Aortic smooth muscle cell (primary cell): ENCODE measurements around the gene GRK7. TPM values are rescaled to one million over a fixed set of nuclear protein-coding genes. Genes with fewer than 3 reads are reported as not detected.

ENCODE experiments used
- total RNA-seq: library from RNA; depleted of rRNA; stranded (reverse); fragments of >200 nt; gene quantifications from 2 replicates; pipeline ENCODE4 v1.2.3, GENCODE V29; 2014

The GRK7 gene
- total RNA-seq: not detected in 2 replicates

DNA sequence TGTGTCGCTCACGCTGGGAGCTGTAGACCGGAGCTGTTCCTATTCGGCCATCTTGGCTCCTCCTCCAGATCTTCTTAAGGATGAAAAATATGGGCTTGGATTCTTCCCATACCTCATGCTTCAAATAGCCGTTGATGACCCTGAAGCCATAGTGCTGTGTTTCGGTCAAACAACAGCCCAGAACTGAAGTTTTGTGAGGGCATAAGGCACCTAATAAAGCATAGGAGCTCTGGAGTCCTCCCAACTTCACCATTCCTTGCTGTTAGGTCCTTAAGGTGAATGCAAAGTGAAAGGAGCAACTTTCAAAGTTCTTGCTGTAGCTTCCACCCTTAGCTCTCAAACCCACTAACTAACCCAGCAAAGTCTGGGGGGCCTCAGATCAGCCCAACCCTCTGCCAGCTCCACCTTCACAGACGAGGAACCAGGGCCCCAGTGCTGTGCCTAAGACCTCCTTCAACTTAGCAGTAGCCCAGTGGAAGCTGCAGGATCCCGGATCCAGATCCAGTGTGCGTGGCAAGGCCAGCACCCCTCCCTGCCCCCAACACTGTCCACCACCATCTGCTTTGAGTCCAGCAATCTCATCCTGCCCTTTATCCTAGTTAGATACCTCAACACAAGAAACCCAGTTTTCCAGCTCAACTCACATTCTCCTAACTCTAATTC lies at the start of gene GRK7:
GRK7 (plus strand) TSS at position 321 of the 663 bp plus-strand sequence. CDS start 14,877 bp downstream, outside the sequence.

DNA sequence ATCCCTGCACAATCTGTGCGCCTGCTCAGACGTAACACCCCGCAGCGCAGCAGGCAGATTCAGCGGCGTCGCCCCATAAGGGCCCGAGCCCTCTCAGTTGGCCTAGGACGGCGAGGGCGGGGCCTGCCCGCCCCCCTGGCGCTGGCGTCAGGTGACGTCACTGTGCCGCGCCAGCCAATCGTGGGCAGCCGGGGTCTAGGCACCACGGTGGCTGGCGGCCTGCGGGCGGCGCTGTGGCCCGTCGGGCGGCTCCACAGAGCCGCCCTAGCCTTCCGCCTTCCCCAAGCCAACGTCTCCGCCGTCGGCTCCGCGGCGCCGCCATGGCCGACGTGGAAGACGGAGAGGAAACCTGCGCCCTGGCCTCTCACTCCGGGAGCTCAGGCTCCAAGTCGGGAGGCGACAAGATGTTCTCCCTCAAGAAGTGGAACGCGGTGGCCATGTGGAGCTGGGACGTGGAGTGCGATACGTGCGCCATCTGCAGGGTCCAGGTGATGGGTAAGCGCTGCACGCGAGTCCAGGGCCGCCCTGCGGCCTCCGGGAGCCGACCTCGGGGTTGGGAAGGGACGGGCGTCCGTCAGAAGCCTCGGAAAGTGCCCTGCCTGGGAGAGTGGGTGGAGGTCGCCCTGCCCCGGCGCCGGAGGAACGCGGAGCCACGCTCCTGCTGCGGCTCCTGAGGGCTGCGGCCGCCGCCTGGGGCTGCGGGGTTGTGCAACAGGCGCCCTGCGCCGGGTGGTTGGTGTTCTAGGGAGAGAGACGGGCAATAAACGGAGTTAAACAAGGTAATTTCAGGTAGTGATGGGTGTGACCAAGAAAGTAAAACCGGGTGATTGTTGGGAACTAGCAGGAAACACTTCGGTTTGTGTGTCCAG lies 25.0 kb upstream of the GRK7 start, which contains the start of gene RNF7:
RNF7 (plus strand) TSS at position 277 of the 869 bp plus-strand sequence; CDS start at position 321, 44 bp downstream.

Other genes starting within 250 kb of the GRK7 start
- 30.7 and 33.0 TPM in 2 replicates for gene RNF7, start 25.1 kb upstream of the GRK7 start, total RNA-seq
- gene ATP1B3, start 113.2 kb downstream of the GRK7 start, total RNA-seq: 80.3 and 95.1 TPM in 2 replicates